Endodermal cell (in vitro differentiated cells): ENCODE results near the gene AXIN1. TPM values are rescaled to one million over a fixed set of nuclear protein-coding genes. Genes with fewer than 3 reads are reported as not detected.

ENCODE experiments used
- DNase-seq: peaks from one replicate; pipeline ENCODE4 v3.0.0-alpha.2; 2017
- H3K27ac ChIP-seq: 2 replicates; pipeline ENCODE4 v1.5.1; 2013; ENCODE audit warnings: mild to moderate bottlenecking, low read depth, low read length, moderate library complexity
- H3K27me3 ChIP-seq: 2 replicates; pipeline ENCODE4 v1.6.1; 2013; ENCODE audit warnings: mild to moderate bottlenecking, low read length, moderate library complexity; ENCODE audit not compliant: insufficient read depth, control insufficient read depth, poor library complexity, severe bottlenecking
- H3K36me3 ChIP-seq: 2 replicates; pipeline ENCODE4 v1.7.0; 2013; ENCODE audit warnings: mild to moderate bottlenecking, low read length, moderate library complexity; ENCODE audit not compliant: control insufficient read depth, insufficient read depth
- H3K4me1 ChIP-seq: one replicate; pipeline ENCODE4 v1.7.0; 2013; ENCODE audit warnings: low read length; ENCODE audit not compliant: control insufficient read depth, insufficient read depth
- H3K4me3 ChIP-seq: 2 replicates; pipeline ENCODE4 v1.5.1; 2013; ENCODE audit warnings: mild to moderate bottlenecking, low read length, moderate library complexity
- H3K9ac ChIP-seq: 2 replicates; pipeline ENCODE4 v1.6.1; 2013; ENCODE audit warnings: mild to moderate bottlenecking, low read length, moderate library complexity; ENCODE audit not compliant: poor library complexity, severe bottlenecking; ENCODE audit errors: extremely low read depth
- H3K9me3 ChIP-seq: 2 replicates; pipeline ENCODE4 v1.6.1; 2013; ENCODE audit warnings: mild to moderate bottlenecking, low read length, moderate library complexity; ENCODE audit not compliant: control insufficient read depth
- H3K27ac Mint-ChIP-seq: 2 replicates; pipeline ENCODE4 v1.8.0; 2020; ENCODE audit warnings: mixed read lengths
- H3K27me3 Mint-ChIP-seq: 2 replicates; pipeline ENCODE4 v1.8.0; 2021; ENCODE audit warnings: mild to moderate bottlenecking, mixed read lengths; ENCODE audit not compliant: insufficient read depth
- H3K36me3 Mint-ChIP-seq: 2 replicates; pipeline ENCODE4 v1.8.0; 2020; ENCODE audit warnings: low read depth, mixed read lengths
- H3K4me1 Mint-ChIP-seq: 2 replicates; pipeline ENCODE4 v1.8.0; 2020; ENCODE audit warnings: mixed read lengths
- H3K4me3 Mint-ChIP-seq: 2 replicates; pipeline ENCODE4 v1.8.0; 2020; ENCODE audit warnings: mild to moderate bottlenecking, moderate library complexity, mixed read lengths
- H3K9me3 Mint-ChIP-seq: 2 replicates; pipeline ENCODE4 v1.8.0; 2020; ENCODE audit warnings: mild to moderate bottlenecking, mixed read lengths
- WGBS, 2 experiments: methylation state at CpG; one replicate each; pipeline versions ENCODE4 v1.1.5 to v1.1.7; 2013; ENCODE audit warnings: missing lambda C conversion rate in 2 of 2, mixed read lengths in 1 of 2; ENCODE audit not compliant: insufficient coverage in 1 of 2, insufficient read length in 1 of 2; 5-methylcytosine and 5-hydroxymethylcytosine counted together
- total RNA-seq, 2 donors: library from RNA; stranded (reverse); fragmentation: NEBNext Ultra II Directional in 1 of 2; extraction: Animal tissue kit (Norgen Biotek cat#: 25700) in 1 of 2; gene quantifications; 2 replicates in 1 of 2; 3 replicates in 1 of 2; pipeline ENCODE4 v1.2.1, GENCODE V29; 2021
- TF ChIP-seq, protein P1 (sequence below): fragments of 200-600 bp; sonication (generic); conservative IDR thresholded peaks from 2 replicates; pipeline ENCODE4 v1.5.0; 2021; ENCODE audit warnings: antibody characterized with exemption, mild to moderate bottlenecking

The AXIN1 gene
- total RNA-seq, 2 donors from 2014 or later, result 36.5 to 37.3 TPM

DNA sequence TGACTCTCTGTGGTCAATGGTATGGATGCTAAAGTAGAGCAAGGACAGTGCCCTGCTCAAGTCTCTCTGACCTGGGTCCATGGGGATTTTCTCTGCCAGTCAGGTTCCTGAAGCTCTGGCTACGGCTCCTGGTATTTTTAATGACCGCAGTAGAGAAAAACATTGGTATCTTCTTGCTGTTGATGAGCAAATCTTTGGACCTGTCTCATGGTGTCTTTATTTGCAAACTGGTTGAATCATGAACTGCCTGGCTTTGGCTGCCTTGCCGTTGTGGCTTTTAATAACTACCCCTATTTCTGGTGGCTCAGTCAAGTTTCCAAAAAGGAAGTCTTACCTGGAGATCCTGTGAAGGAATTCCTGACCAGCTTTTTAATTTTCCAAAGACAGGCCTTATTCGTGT is 109.2 kb downstream of the AXIN1 start:
- Histone ChIP-seq H3K9ac (no peak overlapping the region), H3K4me3 (no peak overlapping the region), H3K27me3 (no peaks in the 10 kb centered on the region), H3K36me3 (no peaks in the 10 kb centered on the region), H3K4me1 (no peaks in the 10 kb centered on the region), H3K9me3 (no peaks in the 10 kb centered on the region), H3K27ac (no peak overlapping the region)
- Mint-ChIP-seq H3K36me3 (peaks cover 15% of the 10 kb centered on the region), H3K27ac (no peak overlapping the region), H3K4me3 (no peak overlapping the region), H3K27me3 (no peaks in the 10 kb centered on the region), H3K4me1 (no peaks in the 10 kb centered on the region), H3K9me3 (no peaks in the 10 kb centered on the region)
- DNase-seq, result no peak
- 88 to 93% methylated on average over 4 of the region's 4 CpGs for WGBS, 2 experiments
- TF ChIP-seq, protein P1, sequence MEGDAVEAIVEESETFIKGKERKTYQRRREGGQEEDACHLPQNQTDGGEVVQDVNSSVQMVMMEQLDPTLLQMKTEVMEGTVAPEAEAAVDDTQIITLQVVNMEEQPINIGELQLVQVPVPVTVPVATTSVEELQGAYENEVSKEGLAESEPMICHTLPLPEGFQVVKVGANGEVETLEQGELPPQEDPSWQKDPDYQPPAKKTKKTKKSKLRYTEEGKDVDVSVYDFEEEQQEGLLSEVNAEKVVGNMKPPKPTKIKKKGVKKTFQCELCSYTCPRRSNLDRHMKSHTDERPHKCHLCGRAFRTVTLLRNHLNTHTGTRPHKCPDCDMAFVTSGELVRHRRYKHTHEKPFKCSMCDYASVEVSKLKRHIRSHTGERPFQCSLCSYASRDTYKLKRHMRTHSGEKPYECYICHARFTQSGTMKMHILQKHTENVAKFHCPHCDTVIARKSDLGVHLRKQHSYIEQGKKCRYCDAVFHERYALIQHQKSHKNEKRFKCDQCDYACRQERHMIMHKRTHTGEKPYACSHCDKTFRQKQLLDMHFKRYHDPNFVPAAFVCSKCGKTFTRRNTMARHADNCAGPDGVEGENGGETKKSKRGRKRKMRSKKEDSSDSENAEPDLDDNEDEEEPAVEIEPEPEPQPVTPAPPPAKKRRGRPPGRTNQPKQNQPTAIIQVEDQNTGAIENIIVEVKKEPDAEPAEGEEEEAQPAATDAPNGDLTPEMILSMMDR, result no peak

- H3K9me3 Mint-ChIP-seq, result no peaks in the 10 kb centered on the region
- WGBS, 2 experiments, result 94 to 95% methylated on average over 6 to 10 of the region's 10 CpGs
- no peaks in the 10 kb centered on the region for H3K27me3 ChIP-seq
- H3K9ac ChIP-seq, result no peak overlapping the region
- H3K4me1 ChIP-seq, result no peaks in the 10 kb centered on the region
- H3K4me3 Mint-ChIP-seq, result no peak overlapping the region
- H3K9me3 ChIP-seq, result no peaks in the 10 kb centered on the region
- H3K27me3 Mint-ChIP-seq, result no peaks in the 10 kb centered on the region
- H3K27ac Mint-ChIP-seq, result no peak overlapping the region
- no peak overlapping the region for H3K4me3 ChIP-seq
- TF ChIP-seq, protein P1, result no peak
- no peaks in the 10 kb centered on the region for H3K4me1 Mint-ChIP-seq
- H3K36me3 Mint-ChIP-seq, result peaks cover 11% of the 10 kb centered on the region
- H3K36me3 ChIP-seq, result no peaks in the 10 kb centered on the region
- no peak overlapping the region for H3K27ac ChIP-seq
- no peak for DNase-seq
Measured at GRCh38 chr16:242281-242680, 110.2 kb downstream of the AXIN1 start.

- H3K27ac Mint-ChIP-seq, result no peak overlapping the region
- peaks cover under 1% of the 10 kb centered on the region for H3K9me3 Mint-ChIP-seq
Measured at GRCh38 chr16:240559-240958, 112.0 kb downstream of the AXIN1 start.

More at GRCh38 chr16:240559-240958, 112.0 kb downstream of the AXIN1 start:
- H3K4me3 Mint-ChIP-seq, result no peak overlapping the region
- no peak for DNase-seq
- TF ChIP-seq, protein P1, result no peak
- H3K27ac ChIP-seq, result no peak overlapping the region
- no peaks in the 10 kb centered on the region for H3K36me3 ChIP-seq
- H3K4me3 ChIP-seq, result no peak overlapping the region
- H3K27me3 Mint-ChIP-seq, result no peaks in the 10 kb centered on the region
- H3K9ac ChIP-seq, result no peak overlapping the region
- no peaks in the 10 kb centered on the region for H3K4me1 Mint-ChIP-seq
- H3K4me1 ChIP-seq, result no peaks in the 10 kb centered on the region
- peaks cover 15% of the 10 kb centered on the region for H3K36me3 Mint-ChIP-seq
- H3K9me3 ChIP-seq, result no peaks in the 10 kb centered on the region
- H3K27me3 ChIP-seq, result no peaks in the 10 kb centered on the region
- 95 to 96% methylated on average over 8 of the region's 8 CpGs for WGBS, 2 experiments
